ENCODE data around the gene CTDP1.

The CTDP1 gene

DNA sequence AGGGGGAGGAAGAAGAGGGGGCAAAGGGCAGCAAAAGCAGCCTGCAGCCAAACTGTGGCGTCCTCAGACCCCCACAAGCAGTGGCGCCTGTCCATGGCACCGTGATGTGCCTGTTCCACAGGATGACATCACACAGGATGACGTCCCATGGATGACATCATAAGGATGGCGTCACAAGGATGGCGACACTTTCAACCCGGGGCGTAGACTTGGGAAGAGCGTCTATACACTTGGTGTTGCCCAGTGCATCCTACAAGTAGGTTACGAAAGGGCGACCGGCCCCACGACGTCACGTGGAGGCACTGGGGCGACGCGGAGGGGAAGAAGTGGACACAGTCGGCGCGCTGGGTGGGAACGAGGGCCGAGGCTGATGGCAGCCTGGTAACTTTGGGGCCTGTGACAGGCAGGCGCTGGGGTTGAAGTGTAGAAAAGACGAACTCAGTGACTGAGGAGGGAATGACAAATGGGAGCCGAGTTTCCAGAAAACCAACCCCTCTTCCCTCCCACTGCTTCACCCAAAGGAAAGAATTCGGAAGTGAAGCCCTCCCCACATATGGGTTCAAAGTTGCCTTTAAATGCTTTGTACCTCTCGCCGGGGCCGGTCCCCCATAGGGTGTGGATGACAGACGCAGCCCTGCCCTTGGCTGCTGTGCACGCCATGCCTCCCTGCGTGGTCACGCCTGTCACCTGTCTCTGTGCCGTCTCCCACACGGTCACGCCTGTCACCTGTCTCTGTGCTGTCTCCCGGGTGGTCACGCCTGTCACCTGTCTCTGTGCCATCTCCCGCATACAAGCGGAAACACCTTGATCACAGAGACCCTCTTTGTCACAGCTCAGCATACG lies 104.7 kb downstream of the CTDP1 start:
- H3K27ac Mint-ChIP-seq = no peak overlapping the region
- H3K36me3 Mint-ChIP-seq (ENCODE audit: low read depth) = no peaks in the 10 kb centered on the region
- H3K9me3 Mint-ChIP-seq = no peaks in the 10 kb centered on the region
- H3K4me1 Mint-ChIP-seq = peaks cover 6% of the 10 kb centered on the region
- TF ChIP-seq, protein P1, sequence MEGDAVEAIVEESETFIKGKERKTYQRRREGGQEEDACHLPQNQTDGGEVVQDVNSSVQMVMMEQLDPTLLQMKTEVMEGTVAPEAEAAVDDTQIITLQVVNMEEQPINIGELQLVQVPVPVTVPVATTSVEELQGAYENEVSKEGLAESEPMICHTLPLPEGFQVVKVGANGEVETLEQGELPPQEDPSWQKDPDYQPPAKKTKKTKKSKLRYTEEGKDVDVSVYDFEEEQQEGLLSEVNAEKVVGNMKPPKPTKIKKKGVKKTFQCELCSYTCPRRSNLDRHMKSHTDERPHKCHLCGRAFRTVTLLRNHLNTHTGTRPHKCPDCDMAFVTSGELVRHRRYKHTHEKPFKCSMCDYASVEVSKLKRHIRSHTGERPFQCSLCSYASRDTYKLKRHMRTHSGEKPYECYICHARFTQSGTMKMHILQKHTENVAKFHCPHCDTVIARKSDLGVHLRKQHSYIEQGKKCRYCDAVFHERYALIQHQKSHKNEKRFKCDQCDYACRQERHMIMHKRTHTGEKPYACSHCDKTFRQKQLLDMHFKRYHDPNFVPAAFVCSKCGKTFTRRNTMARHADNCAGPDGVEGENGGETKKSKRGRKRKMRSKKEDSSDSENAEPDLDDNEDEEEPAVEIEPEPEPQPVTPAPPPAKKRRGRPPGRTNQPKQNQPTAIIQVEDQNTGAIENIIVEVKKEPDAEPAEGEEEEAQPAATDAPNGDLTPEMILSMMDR (IDR thresholded peaks at IDR 0.05; ENCODE audit: unreplicated experiment in 3 of 3) = no peak
- H3K27me3 Mint-ChIP-seq (ENCODE audit: low read depth) = peaks cover 64% of the 10 kb centered on the region
- H3K4me3 Mint-ChIP-seq = no peak overlapping the region

DNA sequence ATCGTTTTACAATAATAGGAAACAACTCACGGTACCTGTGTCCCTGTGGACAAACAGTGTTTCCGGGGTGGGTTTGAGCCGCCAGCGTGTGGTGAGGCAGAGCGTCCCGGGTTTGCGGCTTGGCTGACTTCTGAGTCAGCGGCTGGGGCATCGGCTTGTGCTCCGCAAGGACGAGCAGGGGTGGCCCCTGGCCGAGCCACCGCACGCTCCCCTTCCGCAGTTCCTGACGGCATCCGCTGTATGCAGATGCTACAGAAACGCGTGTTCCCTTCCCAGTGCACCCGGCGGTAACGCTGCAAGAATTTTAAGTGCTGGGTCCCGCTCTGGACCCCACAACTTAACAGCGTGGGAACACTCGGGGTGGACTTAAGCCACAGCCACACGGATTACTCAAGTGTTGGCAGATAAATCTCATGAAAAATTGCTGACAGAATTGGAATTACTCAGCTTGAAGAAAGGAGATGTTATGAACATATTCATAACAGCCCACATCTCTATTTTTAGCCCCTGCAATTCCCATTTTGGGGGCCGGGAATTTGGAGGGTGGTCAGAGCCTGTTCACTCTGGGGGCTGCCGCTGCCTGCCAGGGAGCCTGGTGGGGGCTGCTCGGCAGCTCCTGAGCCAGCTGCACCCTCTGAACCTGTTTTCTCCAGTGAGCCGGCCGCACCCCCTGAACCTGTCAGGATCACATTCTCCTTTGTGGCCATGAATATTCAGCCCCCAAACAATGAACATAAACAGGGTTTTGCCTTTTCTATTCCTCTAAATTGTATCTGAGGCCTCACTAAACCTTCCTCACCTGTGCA lies 105.6 kb downstream of the CTDP1 start:
- Mint-ChIP-seq H3K4me1 (peaks cover 6% of the 10 kb centered on the region), H3K4me3 (no peak overlapping the region), H3K27me3 (ENCODE audit: low read depth) (peaks cover 71% of the 10 kb centered on the region), H3K27ac (no peak overlapping the region), H3K9me3 (no peaks in the 10 kb centered on the region), H3K36me3 (ENCODE audit: low read depth) (no peaks in the 10 kb centered on the region)
- TF ChIP-seq, protein P1 (IDR thresholded peaks at IDR 0.05; ENCODE audit: unreplicated experiment in 3 of 3) = no peak

DNA sequence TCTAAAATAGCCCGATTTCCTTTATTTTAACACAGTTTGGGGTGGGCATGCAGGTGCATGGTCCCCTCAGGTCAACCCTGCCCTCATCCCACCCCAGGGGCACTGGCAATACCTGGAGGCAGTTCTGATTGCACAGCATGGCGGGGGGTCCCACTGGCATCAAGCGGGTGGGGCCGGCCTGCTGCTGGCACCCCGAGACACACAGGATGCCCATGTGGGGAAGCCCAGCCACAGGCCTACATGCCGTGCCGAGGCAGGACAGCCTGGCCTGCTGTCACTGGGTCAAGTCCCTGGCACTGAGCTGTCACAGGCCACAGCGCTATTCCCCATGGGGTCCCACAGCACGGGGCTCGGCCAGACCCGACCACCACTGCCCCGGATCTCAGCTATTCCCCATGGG lies 106.2 kb downstream of the CTDP1 start:
- H3K36me3 Mint-ChIP-seq (ENCODE audit: low read depth) = no peaks in the 10 kb centered on the region
- H3K27me3 Mint-ChIP-seq (ENCODE audit: low read depth) = peaks cover 74% of the 10 kb centered on the region
- no peak overlapping the region for H3K4me3 Mint-ChIP-seq
- no peaks in the 10 kb centered on the region for H3K9me3 Mint-ChIP-seq
- H3K27ac Mint-ChIP-seq = no peak overlapping the region
- H3K4me1 Mint-ChIP-seq = peaks cover 6% of the 10 kb centered on the region
- TF ChIP-seq, protein P1 (IDR thresholded peaks at IDR 0.05; ENCODE audit: unreplicated experiment in 3 of 3) = no peak

DNA sequence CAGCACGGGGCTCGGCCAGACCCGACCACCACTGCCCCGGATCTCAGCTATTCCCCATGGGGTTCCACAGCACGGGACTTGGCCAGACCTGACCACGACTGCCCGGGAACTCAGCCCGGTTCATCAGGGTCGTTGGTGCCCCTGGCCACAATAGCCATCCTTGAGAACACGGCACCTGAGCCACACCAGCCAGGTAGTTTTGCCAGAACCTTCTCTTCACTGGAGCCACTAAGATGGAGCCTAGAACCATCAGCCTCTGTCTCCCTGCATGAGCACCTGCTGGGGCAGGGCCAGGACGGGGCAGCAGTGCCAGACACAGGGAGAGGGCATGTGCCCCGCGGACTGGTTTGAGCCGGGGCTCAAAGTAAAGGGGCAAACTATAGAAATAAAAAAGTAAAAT lies 106.7 kb downstream of the CTDP1 start:
- Mint-ChIP-seq H3K4me3 (peak overlapping the region in 1 of 3 experiments; percentile 53), H3K4me1 (peaks cover 7% of the 10 kb centered on the region), H3K27ac (no peak overlapping the region), H3K27me3 (ENCODE audit: low read depth) (peaks cover 76% of the 10 kb centered on the region), H3K36me3 (ENCODE audit: low read depth) (no peaks in the 10 kb centered on the region), H3K9me3 (no peaks in the 10 kb centered on the region)
- TF ChIP-seq, protein P1 (IDR thresholded peaks at IDR 0.05; ENCODE audit: unreplicated experiment in 3 of 3) = no peak

DNA sequence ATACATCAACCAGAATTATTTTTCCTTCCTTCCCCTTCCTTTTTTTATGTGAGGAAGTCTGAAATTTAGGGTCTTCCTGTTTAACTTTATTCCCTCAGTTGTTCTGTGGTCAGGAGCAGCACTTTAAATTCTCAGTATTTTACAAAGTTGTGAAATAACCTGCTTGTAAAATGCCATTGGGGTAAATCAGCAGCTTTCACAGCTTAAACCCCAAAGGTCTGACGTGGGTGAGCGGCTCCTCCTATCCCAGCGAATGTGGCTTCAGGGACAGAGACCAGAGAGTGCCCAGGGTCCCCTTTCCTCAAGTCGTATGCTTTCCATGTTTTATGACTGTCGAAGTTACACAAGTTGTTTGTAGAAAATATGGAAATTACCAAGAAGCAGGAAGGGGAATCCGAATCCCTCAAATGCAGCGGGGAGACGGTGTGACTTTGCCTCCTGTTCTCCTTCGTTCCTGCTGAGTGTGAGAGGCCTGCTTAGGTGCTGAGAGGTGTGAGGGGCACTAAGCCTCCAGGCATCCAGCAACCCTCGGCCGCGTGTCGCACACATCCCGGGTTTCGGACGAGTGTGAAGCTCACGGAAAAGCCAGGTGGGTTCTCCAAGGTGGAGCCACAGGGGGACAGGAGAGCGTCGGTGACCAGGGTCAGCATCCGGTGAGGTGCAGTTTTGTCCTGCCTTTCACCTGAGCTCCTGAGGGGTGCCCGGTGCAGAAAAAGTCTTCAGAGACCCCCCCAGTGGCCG lies 107.4 kb downstream of the CTDP1 start:
- peaks cover 11% of the 10 kb centered on the region for H3K4me1 Mint-ChIP-seq
- peak overlapping the region in 2 of 3 experiments; percentile 62 to 67 for H3K4me3 Mint-ChIP-seq
- H3K27ac Mint-ChIP-seq = no peak overlapping the region
- TF ChIP-seq, protein P1 (IDR thresholded peaks at IDR 0.05; ENCODE audit: unreplicated experiment in 3 of 3) = no peak
- no peaks in the 10 kb centered on the region for H3K36me3 Mint-ChIP-seq (ENCODE audit: low read depth)
- H3K27me3 Mint-ChIP-seq (ENCODE audit: low read depth) = peaks cover 80% of the 10 kb centered on the region
- H3K9me3 Mint-ChIP-seq = no peaks in the 10 kb centered on the region

Data from nephron (organoid).